BJ (cell line): Measurements from ENCODE around the gene CHRNE. TPM values are rescaled to one million over a fixed set of nuclear protein-coding genes. Genes with fewer than 3 reads are reported as not detected.

ENCODE experiments used
- polyA plus RNA-seq: library from polyadenylated mRNA; depleted of rRNA; stranded (reverse); fragments of >200 nt; gene quantifications from 2 replicates; pipeline ENCODE4 v1.2.3, GENCODE V29; 2011; rRNA removed

CHRNE gene
- polyA plus RNA-seq, 1 experiment, result 0.36 TPM

Other genes with a start within 250 kb of the CHRNE start
- gene PELP1, start 199.0 kb downstream of the CHRNE start, polyA plus RNA-seq, result 5.1 and 13.9 TPM in 2 replicates
- gene ARRB2, start 192.5 kb downstream of the CHRNE start, polyA plus RNA-seq, result 8.5 and 10.7 TPM in 2 replicates
- gene MED11, start 171.7 kb downstream of the CHRNE start, polyA plus RNA-seq, result 27.5 and 31.2 TPM in 2 replicates
- gene ZMYND15, start 163.3 kb downstream of the CHRNE start, polyA plus RNA-seq, result 0.13 TPM in 1 of 2 replicates, not detected in the other
- 2.2 and 3.3 TPM in 2 replicates for gene CXCL16, start 163.2 kb downstream of the CHRNE start, polyA plus RNA-seq
- not detected in 2 replicates for gene TM4SF5, start 131.2 kb downstream of the CHRNE start, polyA plus RNA-seq
- 0.27 and 0.92 TPM in 2 replicates for gene VMO1, start 116.7 kb downstream of the CHRNE start, polyA plus RNA-seq
- gene GLTPD2, start 114.1 kb downstream of the CHRNE start, polyA plus RNA-seq, result not detected in 2 replicates
- 222 and 289 TPM in 2 replicates for gene PSMB6, start 106.9 kb downstream of the CHRNE start, polyA plus RNA-seq
- gene PLD2, start 95.9 kb downstream of the CHRNE start, polyA plus RNA-seq, result 24.0 and 34.1 TPM in 2 replicates
- gene MINK1, start 69.8 kb downstream of the CHRNE start, polyA plus RNA-seq, result 32.6 and 69.1 TPM in 2 replicates
- gene C17orf107, start 3.6 kb downstream of the CHRNE start, polyA plus RNA-seq, result 3.3 and 4.5 TPM in 2 replicates
- not detected in 2 replicates for gene GP1BA, start 29.2 kb upstream of the CHRNE start, polyA plus RNA-seq
- gene SLC25A11, start 36.9 kb upstream of the CHRNE start, polyA plus RNA-seq, result 38.5 and 70.7 TPM in 2 replicates
- 69.9 and 73.5 TPM in 2 replicates for gene RNF167, start 37.2 kb upstream of the CHRNE start, polyA plus RNA-seq
- 1,656 and 1,791 TPM in 2 replicates for gene PFN1, start 45.4 kb upstream of the CHRNE start, polyA plus RNA-seq
- 3.8 and 5.9 TPM in 2 replicates for gene ENO3, start 48.0 kb upstream of the CHRNE start, polyA plus RNA-seq
- 85.3 and 85.8 TPM in 2 replicates for gene SPAG7, start 64.7 kb upstream of the CHRNE start, polyA plus RNA-seq
- 40.6 and 65.6 TPM in 2 replicates for gene CAMTA2, start 84.6 kb upstream of the CHRNE start, polyA plus RNA-seq
- gene INCA1, start 94.4 kb upstream of the CHRNE start, polyA plus RNA-seq, result 0.55 and 1.3 TPM in 2 replicates
- 72.8 and 81.6 TPM in 2 replicates for gene KIF1C, start 94.9 kb upstream of the CHRNE start, polyA plus RNA-seq
- 0.13 and 0.23 TPM in 2 replicates for gene SLC52A1, start 132.3 kb upstream of the CHRNE start, polyA plus RNA-seq
- 2.0 and 3.7 TPM in 2 replicates for gene ZFP3, start 175.4 kb upstream of the CHRNE start, polyA plus RNA-seq
- 3.1 and 4.4 TPM in 2 replicates for gene ZNF232, start 208.8 kb upstream of the CHRNE start, polyA plus RNA-seq
- gene USP6, start 212.9 kb upstream of the CHRNE start, polyA plus RNA-seq, result 0.01 TPM in 1 of 2 replicates, not detected in the other